ENCODE data around the gene BAHCC1.

BAHCC1 gene

GRCh38 chr17:81482673-81483072 lies 87.4 kb downstream of the BAHCC1 start:
- DNase-seq: no peak

- no peak for DNase-seq
Measured at GRCh38 chr17:81483085-81483861, 88.0 kb downstream of the BAHCC1 start.

GRCh38 chr17:81483862-81484194 lies 88.6 kb downstream of the BAHCC1 start:
- no peak for DNase-seq

GRCh38 chr17:81484195-81484979 lies 89.1 kb downstream of the BAHCC1 start:
- DNase-seq: peak; percentile 89

GRCh38 chr17:81486199-81486810 lies 91.0 kb downstream of the BAHCC1 start:
- no peak for DNase-seq

GRCh38 chr17:81487089-81487486 lies 91.8 kb downstream of the BAHCC1 start:
- no peak for DNase-seq

GRCh38 chr17:81487487-81488275 lies 92.4 kb downstream of the BAHCC1 start:
- DNase-seq: peak; percentile 83

- DNase-seq: no peak
Measured at GRCh38 chr17:81488276-81488860, 93.1 kb downstream of the BAHCC1 start.

- DNase-seq: no peak
Measured at GRCh38 chr17:81489012-81489997, 94.0 kb downstream of the BAHCC1 start.

GRCh38 chr17:81489998-81490992 lies 95.0 kb downstream of the BAHCC1 start:
- no peak for DNase-seq

- DNase-seq: peak; percentile 17
Measured at GRCh38 chr17:81491181-81491581, 95.9 kb downstream of the BAHCC1 start.

- DNase-seq: no peak
Measured at GRCh38 chr17:81491761-81492160, 96.5 kb downstream of the BAHCC1 start.

- DNase-seq: no peak
Measured at GRCh38 chr17:81492202-81492601, 96.9 kb downstream of the BAHCC1 start.

GRCh38 chr17:81492706-81493105 lies 97.4 kb downstream of the BAHCC1 start:
- no peak for DNase-seq

- no peak for DNase-seq
Measured at GRCh38 chr17:81493198-81494038, 98.2 kb downstream of the BAHCC1 start.

- no peak for DNase-seq
Measured at GRCh38 chr17:81494626-81495377, 99.5 kb downstream of the BAHCC1 start.

GRCh38 chr17:81498953-81499600 lies 103.8 kb downstream of the BAHCC1 start:
- no peak for DNase-seq

- DNase-seq: no peak
Measured at GRCh38 chr17:81499601-81499970, 104.3 kb downstream of the BAHCC1 start.

Measured in activated CD8-positive, alpha-beta memory T cell treated with anti-CD3 and anti-CD28 coated beads, Interleukin-2, amount 50 U/mL, for 4 hours (primary cell).